HUES6 (cell line): ENCODE data around the gene TPGS2.
"Not testable (repeated sequence)": the region's sequence is repeated elsewhere in the genome, so short reads cannot be mapped to it uniquely, and the experiment has no call there.

ENCODE experiments used
- H3K27ac ChIP-seq: 2 replicates; pipeline ENCODE4 v1.7.0; 2013; ENCODE audit warnings: low read depth, mild to moderate bottlenecking, low read length, inconsistent platforms
- H3K27me3 ChIP-seq: 2 replicates; pipeline ENCODE4 v1.6.1; 2013; ENCODE audit warnings: low read length; ENCODE audit not compliant: control insufficient read depth, insufficient read depth
- H3K36me3 ChIP-seq: 2 replicates; pipeline ENCODE4 v1.6.1; 2013; ENCODE audit warnings: low read length; ENCODE audit not compliant: control insufficient read depth, insufficient read depth
- H3K4me1 ChIP-seq: 2 replicates; pipeline ENCODE4 v1.6.1; 2013; ENCODE audit warnings: low read length; ENCODE audit not compliant: control insufficient read depth, insufficient read depth
- H3K4me3 ChIP-seq: 2 replicates; pipeline ENCODE4 v1.5.1; 2013; ENCODE audit warnings: low read depth, low read length
- H3K9ac ChIP-seq: one replicate; pipeline ENCODE4 v1.6.1; 2013; ENCODE audit warnings: mild to moderate bottlenecking, low read length
- H3K9me3 ChIP-seq: 2 replicates; pipeline ENCODE4 v1.6.1; 2013; ENCODE audit warnings: low read depth, low read length; ENCODE audit not compliant: control insufficient read depth, insufficient read depth

The TPGS2 gene, protein sequence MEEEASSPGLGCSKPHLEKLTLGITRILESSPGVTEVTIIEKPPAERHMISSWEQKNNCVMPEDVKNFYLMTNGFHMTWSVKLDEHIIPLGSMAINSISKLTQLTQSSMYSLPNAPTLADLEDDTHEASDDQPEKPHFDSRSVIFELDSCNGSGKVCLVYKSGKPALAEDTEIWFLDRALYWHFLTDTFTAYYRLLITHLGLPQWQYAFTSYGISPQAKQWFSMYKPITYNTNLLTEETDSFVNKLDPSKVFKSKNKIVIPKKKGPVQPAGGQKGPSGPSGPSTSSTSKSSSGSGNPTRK

DNA sequence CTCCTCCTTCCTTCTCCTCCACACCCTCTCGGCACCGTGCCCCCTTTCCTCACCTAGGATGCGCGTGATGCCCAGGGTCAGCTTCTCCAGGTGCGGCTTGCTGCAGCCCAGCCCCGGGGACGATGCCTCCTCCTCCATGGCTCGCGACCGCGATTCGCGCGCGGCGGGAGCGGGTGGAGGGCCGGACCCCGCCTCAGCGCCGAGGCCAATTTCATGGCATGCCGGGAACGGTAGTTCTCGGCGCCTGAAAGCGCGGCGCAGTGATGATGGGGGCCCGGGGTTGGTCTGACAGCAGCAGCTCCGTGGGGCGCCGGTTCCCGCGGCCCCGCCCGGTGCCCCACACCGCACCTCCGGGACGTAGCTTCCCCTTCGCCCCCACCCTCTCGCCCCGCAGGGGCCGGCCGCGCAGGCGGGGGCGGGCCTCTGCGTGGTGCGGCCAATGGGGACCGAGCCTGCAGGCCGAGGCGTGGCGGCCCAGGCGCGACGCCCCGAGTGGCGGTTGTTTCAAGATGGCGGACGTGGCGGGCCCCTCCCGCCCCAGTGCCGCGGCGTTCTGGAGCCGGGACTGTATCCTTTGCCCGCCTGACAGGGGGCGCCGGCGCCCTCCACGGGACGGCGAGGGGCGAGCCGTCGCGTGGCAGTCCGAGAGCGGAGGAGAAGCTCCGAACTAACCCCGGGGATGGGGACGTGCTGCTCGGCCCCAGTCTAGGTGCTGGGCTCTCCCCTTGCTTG, at the start of gene TPGS2, which contains the start of gene KIAA1328:
Gene TPGS2, minus strand, starts transcription at position 373 of the 732 bp plus-strand sequence. Its CDS starts 235 bp downstream, at position 138.
Gene KIAA1328, plus strand, starts transcription at position 498 of the 732 bp plus-strand sequence. Its CDS starts 12 bp downstream, at position 510.
- peaks cover 6% of the 10 kb centered on the region; the same call in 1 of the 2 replicates for H3K36me3 ChIP-seq
- H3K9ac ChIP-seq: peak within 1 kb of the TSS; percentile 90
- H3K27me3 ChIP-seq: no peaks in the 10 kb centered on the region
- no peaks in the 10 kb centered on the region for H3K9me3 ChIP-seq
- H3K27ac ChIP-seq: peak within 1 kb of the TSS; percentile 45; the same call in 1 of the 2 replicates
- peak within 1 kb of the TSS; percentile 95 for H3K4me3 ChIP-seq
- peaks cover 6% of the 10 kb centered on the region; the same call in 1 of the 2 replicates for H3K4me1 ChIP-seq

DNA sequence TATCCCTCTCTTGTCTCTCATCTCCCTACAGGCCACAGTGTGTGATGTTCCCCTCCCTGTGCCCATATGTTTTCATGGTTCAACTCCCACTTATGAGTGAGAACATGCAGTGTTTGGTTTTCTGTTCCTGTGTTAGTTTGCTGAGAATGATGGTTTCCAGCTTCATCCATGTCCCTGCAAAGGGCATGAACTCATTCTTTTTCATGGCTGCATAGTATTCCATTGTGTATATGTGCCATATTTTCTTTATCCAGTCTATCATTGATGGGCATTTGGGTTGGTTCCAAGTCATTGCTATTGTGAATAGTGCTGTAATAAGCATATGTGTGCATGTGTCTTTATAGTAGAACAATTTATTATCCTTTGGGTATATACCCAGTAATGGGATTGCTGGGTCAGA, 45.0 kb upstream of the TPGS2 start:
- H3K9me3 ChIP-seq, H3K27ac ChIP-seq, H3K4me1 ChIP-seq, H3K36me3 ChIP-seq, H3K4me3 ChIP-seq, H3K27me3 ChIP-seq, H3K9ac ChIP-seq: not testable (repeated sequence)

DNA sequence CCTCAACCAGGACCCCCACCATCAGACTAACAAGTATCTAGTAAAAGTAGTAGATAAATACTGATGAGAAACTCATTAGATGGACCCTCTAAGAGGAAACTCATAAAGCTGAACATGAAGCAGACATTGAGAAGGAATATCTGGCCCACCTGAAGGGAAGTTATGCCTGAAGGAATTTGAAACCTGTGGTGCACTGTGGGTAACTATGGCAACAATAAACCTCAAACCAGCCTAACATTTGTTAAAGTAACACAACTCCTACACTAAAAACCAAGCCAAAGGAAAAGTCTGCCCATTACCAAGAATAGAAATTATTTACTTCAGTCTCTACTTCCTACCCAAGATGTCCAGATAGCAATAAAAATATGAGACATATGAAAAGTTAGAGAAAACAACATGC, 43.5 kb upstream of the TPGS2 start:
- no peak overlapping the region for H3K27ac ChIP-seq
- H3K27me3 ChIP-seq: no peaks in the 10 kb centered on the region
- no peaks in the 10 kb centered on the region for H3K9me3 ChIP-seq
- no peak overlapping the region for H3K9ac ChIP-seq
- no peaks in the 10 kb centered on the region for H3K36me3 ChIP-seq
- H3K4me3 ChIP-seq: no peak overlapping the region
- no peaks in the 10 kb centered on the region for H3K4me1 ChIP-seq

DNA sequence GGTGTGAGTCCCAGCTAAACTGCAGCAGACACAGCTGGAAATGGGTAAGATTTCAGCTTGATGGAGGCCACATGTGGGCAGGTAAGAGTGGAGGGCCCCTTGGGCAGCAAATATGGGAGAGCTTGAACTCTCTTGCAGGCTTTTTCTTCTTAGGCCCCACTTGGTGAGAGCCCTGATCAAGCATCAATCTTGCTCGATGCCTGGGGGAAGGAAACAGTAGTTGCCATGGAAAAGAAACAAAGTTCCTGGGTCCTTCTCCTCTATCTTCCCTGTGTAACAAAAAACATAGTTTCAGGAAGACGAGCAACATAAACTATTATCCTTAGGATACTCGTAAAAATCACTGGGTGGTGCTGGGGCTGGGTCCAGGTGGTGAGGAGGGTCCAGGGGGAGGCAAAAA, 43.0 kb upstream of the TPGS2 start:
- Histone ChIP-seq H3K27me3 (no peaks in the 10 kb centered on the region), H3K9me3 (no peaks in the 10 kb centered on the region), H3K9ac (no peak overlapping the region), H3K4me1 (no peaks in the 10 kb centered on the region), H3K36me3 (no peaks in the 10 kb centered on the region), H3K4me3 (no peak overlapping the region), H3K27ac (no peak overlapping the region)

DNA sequence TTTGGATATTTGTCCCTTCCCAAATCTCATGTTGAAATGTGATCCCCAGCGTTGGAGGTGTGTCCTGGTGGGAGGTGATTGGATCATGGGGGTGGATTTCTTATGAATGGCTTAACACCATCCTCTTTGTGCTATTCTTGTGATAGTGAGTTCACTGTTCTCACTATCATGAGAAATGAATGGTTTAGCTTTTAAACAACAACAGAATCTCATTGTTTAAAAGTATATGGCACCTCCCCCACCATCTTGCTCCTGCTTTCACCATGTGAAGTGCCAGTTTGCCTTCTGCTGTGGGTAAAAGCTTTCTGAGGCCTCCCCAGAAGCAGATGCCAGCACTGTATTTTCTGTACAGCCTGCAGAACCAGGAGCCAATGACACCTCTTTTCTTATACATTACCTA, 38.3 kb upstream of the TPGS2 start:
- Histone ChIP-seq H3K27me3 (no peaks in the 10 kb centered on the region), H3K9me3 (no peaks in the 10 kb centered on the region), H3K27ac (no peak overlapping the region), H3K4me3 (no peak overlapping the region), H3K4me1 (no peaks in the 10 kb centered on the region), H3K9ac (no peak overlapping the region), H3K36me3 (no peaks in the 10 kb centered on the region)

DNA sequence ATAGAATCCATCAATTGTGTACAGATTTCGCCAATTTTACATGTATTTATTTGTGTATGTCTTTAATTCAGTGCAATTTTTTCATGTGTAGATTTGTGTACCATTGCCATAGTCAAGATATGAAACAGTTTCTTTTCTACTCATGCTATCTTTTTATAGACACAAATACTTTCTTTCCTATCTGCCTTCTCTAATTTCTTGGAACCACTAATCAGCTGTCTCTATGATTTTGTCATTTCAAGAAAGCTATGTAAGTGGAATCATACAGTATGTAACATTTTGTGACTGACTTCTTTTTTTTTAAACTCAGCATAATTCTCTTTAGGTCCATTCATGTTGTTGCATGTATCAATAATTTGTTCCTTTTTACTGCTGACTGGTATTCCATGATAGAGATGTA, 33.4 kb upstream of the TPGS2 start:
- Histone ChIP-seq H3K9ac (no peak overlapping the region), H3K4me1 (no peaks in the 10 kb centered on the region), H3K9me3 (no peaks in the 10 kb centered on the region), H3K4me3 (no peak overlapping the region), H3K36me3 (no peaks in the 10 kb centered on the region), H3K27ac (no peak overlapping the region), H3K27me3 (no peaks in the 10 kb centered on the region)

DNA sequence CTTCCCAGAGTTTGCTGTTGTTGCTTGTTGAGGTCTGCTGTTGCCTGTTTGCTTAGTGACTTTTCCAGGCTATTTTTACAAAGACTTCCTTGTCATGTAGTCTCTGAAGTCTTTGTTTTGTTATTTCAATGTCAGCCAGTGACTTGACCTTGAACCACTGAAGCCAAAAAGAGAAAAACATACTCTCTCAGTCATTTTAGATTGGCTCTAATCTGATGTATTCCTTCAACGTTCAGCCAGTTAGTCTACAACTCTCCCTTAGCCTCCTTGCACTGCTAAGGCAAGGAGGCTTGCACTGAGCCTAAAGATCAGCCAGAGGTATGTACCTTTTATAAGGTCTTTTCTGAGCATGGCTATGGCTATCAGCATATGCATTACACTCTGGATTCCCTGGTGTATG, 28.0 kb upstream of the TPGS2 start:
- Histone ChIP-seq H3K4me3 (no peak overlapping the region), H3K36me3 (peaks cover 5% of the 10 kb centered on the region; the same call in 1 of the 2 replicates), H3K9me3 (peaks cover 5% of the 10 kb centered on the region; the same call in 1 of the 2 replicates), H3K27me3 (no peaks in the 10 kb centered on the region), H3K27ac (no peak overlapping the region), H3K4me1 (no peaks in the 10 kb centered on the region), H3K9ac (no peak overlapping the region)

DNA sequence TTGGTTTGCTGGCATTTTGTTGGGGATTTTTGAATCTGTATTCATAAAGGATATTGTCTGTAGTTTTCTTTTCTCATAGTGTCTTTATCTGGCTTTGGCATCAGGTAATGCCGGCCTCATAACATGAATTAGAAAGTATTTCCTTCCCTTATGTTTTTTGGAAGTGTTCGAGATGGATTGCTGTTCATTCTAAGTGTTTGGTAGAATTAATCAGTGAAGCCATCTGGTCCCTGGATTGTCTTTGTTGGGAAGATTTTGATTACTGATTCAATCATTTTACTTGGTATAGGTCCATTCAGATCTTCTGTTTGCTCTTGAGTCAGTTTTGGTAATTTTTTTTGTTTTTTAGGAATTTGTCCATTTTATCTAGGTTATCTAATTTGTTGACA, 22.4 kb upstream of the TPGS2 start:
- Histone ChIP-seq H3K9me3 (peaks cover 5% of the 10 kb centered on the region; the same call in 1 of the 2 replicates), H3K27me3 (no peaks in the 10 kb centered on the region), H3K27ac (no peak overlapping the region), H3K36me3 (peaks cover 5% of the 10 kb centered on the region; the same call in 1 of the 2 replicates), H3K4me1 (no peaks in the 10 kb centered on the region), H3K9ac (no peak overlapping the region), H3K4me3 (no peak overlapping the region)

DNA sequence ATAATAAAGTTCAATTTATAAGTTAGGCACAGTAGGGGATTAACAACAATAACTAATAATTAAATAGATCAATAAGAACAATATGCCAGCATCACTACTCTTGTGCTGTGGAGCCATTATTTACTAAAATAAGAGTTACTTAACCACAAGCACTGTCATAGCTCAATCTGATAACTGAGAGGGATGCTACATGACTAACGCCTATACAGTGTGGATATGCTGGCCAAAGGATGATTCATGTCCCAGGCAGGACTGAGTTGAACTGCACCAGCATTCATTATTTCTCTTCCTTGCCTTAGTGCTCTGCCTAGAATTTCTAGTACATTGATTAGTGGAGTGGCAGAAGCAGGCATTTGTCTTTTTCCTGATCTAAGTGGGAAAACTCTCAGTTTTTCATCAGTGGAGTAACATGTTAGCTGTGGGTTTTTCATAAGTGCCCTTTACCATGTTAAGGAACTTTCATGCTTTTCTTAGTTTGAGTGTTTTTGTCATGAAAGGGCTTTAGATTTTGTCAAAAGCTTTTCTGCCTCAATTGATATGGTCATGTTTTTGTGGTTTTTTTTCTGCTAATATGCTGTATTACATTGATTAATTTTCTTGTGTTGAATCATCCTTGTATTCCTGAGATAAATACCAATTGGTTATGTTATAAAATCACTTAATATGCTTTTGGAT, 21.9 kb upstream of the TPGS2 start:
- H3K4me3 ChIP-seq: no peak overlapping the region
- no peaks in the 10 kb centered on the region for H3K4me1 ChIP-seq
- H3K9me3 ChIP-seq: peaks cover 5% of the 10 kb centered on the region; the same call in 1 of the 2 replicates
- H3K9ac ChIP-seq: no peak overlapping the region
- H3K36me3 ChIP-seq: peaks cover 5% of the 10 kb centered on the region; the same call in 1 of the 2 replicates
- no peak overlapping the region for H3K27ac ChIP-seq
- H3K27me3 ChIP-seq: no peaks in the 10 kb centered on the region

DNA sequence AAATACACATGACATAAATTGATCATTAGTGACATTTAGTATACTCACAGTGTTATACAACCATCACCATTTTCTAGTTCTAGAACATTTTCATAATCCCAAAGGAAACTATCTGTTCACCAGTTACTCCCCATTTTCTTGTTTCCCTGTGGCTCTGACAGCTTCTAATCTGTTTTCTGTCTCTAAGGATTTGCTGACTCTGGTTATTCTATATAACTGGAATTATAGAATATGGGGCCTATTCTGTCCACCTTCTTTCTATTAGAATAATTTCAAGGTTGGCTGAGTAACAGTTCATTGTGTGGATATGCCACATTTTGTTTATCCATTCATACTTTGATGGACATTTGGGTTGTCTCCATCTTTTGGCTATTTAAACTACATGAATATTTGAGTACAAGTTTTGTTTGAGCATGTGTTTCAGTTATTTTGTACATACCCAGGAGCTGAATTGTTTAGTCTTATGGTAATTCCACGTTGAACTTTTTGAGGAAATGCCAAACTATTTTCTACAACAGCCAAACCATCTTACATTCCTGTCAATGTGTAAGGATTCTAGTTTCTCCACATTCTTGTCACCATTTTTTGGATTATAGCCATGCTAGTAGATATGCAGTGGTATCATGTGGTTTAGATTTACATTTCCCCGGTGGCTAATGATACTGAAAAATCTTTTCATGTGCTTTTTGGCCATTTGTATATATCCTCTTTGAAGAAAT, 20.6 kb upstream of the TPGS2 start:
- Histone ChIP-seq H3K4me3 (no peak overlapping the region), H3K36me3 (peaks cover 5% of the 10 kb centered on the region; the same call in 1 of the 2 replicates), H3K27ac (no peak overlapping the region), H3K4me1 (no peaks in the 10 kb centered on the region), H3K9me3 (peaks cover 5% of the 10 kb centered on the region; the same call in 1 of the 2 replicates), H3K27me3 (no peaks in the 10 kb centered on the region), H3K9ac (no peak overlapping the region)
